Measurements from ENCODE around the gene CCNY.

The CCNY gene

DNA sequence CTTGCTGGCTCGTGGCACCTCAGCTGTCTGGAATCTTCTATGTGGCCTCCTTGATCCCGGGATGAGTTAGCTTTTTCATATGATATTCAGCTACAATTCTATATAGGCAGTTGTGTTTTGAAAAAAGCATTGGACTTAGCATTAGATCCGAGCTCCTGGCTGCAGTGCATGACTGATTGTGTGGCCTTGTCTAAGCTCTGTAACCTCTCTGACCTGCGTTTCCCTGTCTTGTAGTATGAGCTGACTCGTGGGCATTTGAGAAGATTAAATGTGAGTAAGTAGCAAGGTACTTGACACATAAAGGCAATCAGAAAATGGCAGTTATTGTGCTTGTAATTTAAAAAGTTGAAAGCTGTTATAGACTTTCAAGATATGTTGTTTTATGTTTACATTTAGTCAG, 85.9 kb downstream of the CCNY start:
- TF ChIP-seq SIN3A (IDR thresholded peaks at IDR 0.05; ENCODE audit: borderline replicate concordance, insufficient read depth, low read length), result no peak
- no peak for TF ChIP-seq TAF1 (IDR thresholded peaks at IDR 0.05; ENCODE audit: borderline replicate concordance, insufficient read depth, low read length)
- no peak for TF ChIP-seq POLR2AphosphoS5 (IDR thresholded peaks at IDR 0.05; ENCODE audit: low read depth, low read length)
- TF ChIP-seq, protein P1, sequence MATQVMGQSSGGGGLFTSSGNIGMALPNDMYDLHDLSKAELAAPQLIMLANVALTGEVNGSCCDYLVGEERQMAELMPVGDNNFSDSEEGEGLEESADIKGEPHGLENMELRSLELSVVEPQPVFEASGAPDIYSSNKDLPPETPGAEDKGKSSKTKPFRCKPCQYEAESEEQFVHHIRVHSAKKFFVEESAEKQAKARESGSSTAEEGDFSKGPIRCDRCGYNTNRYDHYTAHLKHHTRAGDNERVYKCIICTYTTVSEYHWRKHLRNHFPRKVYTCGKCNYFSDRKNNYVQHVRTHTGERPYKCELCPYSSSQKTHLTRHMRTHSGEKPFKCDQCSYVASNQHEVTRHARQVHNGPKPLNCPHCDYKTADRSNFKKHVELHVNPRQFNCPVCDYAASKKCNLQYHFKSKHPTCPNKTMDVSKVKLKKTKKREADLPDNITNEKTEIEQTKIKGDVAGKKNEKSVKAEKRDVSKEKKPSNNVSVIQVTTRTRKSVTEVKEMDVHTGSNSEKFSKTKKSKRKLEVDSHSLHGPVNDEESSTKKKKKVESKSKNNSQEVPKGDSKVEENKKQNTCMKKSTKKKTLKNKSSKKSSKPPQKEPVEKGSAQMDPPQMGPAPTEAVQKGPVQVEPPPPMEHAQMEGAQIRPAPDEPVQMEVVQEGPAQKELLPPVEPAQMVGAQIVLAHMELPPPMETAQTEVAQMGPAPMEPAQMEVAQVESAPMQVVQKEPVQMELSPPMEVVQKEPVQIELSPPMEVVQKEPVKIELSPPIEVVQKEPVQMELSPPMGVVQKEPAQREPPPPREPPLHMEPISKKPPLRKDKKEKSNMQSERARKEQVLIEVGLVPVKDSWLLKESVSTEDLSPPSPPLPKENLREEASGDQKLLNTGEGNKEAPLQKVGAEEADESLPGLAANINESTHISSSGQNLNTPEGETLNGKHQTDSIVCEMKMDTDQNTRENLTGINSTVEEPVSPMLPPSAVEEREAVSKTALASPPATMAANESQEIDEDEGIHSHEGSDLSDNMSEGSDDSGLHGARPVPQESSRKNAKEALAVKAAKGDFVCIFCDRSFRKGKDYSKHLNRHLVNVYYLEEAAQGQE (IDR thresholded peaks at IDR 0.05; ENCODE audit: insufficient read depth in 1 of 2, low read depth in 2 of 2, low read length in 2 of 2), result no peak
- no peak for TF ChIP-seq FOXP2 (optimal IDR thresholded peaks at IDR 0.05; ENCODE audit: borderline replicate concordance, extremely low read depth, extremely low read length, insufficient read depth)

DNA sequence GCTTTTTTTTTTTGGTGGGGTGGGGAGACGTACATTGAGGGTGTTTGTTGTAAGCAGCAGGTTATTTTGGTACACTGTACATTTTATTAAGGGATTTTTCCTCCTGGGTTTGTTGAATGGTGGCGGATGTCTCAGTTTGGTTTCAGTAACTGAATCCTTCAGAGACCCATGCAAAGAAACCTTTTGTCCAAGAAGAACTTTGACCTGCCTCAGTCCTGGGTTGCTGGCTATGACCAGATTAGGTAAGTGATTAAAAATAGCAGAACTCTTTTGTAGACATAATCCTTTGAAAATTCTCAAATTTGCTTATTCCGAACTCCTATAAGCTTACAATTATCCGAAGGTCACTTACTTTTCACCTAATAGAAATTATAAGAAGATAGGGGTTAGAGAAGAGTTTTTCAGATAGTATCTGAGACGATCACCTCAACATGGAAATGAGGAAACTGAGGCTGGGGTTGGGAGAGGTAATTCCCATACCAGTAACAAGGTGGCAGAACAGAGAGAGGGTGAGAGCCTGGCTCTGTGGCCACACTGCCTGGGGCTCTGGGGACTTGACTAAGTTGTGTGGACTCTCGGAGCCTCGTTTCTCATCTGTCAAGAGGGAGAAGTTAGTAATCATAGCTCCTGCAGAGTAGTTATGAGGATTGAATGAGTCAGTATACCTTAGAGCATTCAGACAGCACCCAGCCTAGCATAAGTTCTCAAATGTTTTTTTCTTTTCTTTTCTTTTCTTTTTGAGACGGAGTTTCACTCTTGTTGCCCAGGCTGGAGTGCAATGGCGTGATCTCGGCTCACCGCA, 87.4 kb downstream of the CCNY start:
- TF ChIP-seq FOXP2 (optimal IDR thresholded peaks at IDR 0.05; ENCODE audit: borderline replicate concordance, extremely low read depth, extremely low read length, insufficient read depth), result no peak
- no peak for TF ChIP-seq POLR2AphosphoS5 (IDR thresholded peaks at IDR 0.05; ENCODE audit: low read depth, low read length)
- TF ChIP-seq, protein P1 (IDR thresholded peaks at IDR 0.05; ENCODE audit: insufficient read depth in 1 of 2, low read depth in 2 of 2, low read length in 2 of 2), result no peak
- no peak for TF ChIP-seq TAF1 (IDR thresholded peaks at IDR 0.05; ENCODE audit: borderline replicate concordance, insufficient read depth, low read length)
- no peak for TF ChIP-seq SIN3A (IDR thresholded peaks at IDR 0.05; ENCODE audit: borderline replicate concordance, insufficient read depth, low read length)

DNA sequence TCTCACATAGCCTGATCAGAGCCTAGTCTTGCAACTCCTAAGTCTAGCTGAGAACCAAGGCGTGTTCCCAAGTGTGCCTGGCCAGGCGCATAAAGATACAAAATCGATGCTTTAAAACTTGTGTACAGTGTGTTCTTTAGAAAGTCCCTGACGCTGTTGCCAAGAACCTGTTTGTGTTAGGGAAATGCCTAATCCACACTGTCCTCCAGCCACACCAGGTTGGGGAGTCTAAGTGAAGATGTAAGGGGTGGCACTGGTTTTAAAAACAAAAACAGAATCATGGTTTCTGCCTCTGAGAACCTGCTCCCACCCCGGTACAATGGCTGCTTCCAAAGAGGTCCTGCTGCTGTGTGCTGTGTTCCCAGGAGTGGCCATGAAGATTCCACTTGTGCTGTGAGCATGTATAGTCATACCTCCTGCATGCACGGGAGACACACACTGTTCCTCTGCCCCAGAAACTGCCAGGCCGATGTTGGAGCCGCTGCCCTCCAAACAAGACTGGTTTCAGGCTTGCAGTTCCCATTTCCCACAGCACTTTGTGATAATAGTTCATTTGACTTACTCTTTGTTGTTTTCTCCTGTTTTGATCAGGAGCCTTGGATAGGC, 88.5 kb downstream of the CCNY start:
- no peak for TF ChIP-seq FOXP2 (optimal IDR thresholded peaks at IDR 0.05; ENCODE audit: borderline replicate concordance, extremely low read depth, extremely low read length, insufficient read depth)
- TF ChIP-seq, protein P1 (IDR thresholded peaks at IDR 0.05; ENCODE audit: insufficient read depth in 1 of 2, low read depth in 2 of 2, low read length in 2 of 2), result no peak
- no peak for TF ChIP-seq TAF1 (IDR thresholded peaks at IDR 0.05; ENCODE audit: borderline replicate concordance, insufficient read depth, low read length)
- no peak for TF ChIP-seq POLR2AphosphoS5 (IDR thresholded peaks at IDR 0.05; ENCODE audit: low read depth, low read length)
- no peak for TF ChIP-seq SIN3A (IDR thresholded peaks at IDR 0.05; ENCODE audit: borderline replicate concordance, insufficient read depth, low read length)

DNA sequence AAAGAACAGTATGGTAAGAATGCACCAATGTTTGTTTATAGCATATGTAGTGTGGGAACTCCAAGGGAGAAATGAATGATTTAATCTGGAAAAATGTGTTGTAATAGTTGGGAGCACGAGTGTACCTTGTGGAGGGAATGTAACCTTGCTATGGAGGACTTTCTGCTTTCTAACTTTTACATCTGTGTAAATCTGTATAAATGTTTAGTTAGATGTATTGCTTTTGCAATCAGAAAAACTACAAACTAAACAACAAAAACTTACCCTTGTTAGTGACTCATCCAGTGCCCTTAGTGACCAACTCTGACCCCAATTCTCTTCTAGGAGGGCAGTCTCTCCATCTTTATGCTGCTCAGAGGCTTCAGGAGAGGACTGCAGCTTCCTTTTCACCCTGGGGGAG, 89.3 kb downstream of the CCNY start:
- TF ChIP-seq, protein P1 (IDR thresholded peaks at IDR 0.05; ENCODE audit: insufficient read depth in 1 of 2, low read depth in 2 of 2, low read length in 2 of 2), result no peak
- TF ChIP-seq SIN3A (IDR thresholded peaks at IDR 0.05; ENCODE audit: borderline replicate concordance, insufficient read depth, low read length) (no peak), FOXP2 (optimal IDR thresholded peaks at IDR 0.05; ENCODE audit: borderline replicate concordance, extremely low read depth, extremely low read length, insufficient read depth) (no peak)
